Medulla oblongata (tissue), 1 donor: ENCODE measurements around the gene ARHGEF10L.

Experiments used
- DNase-seq: peaks from one replicate; pipeline ENCODE4 v3.0.0-alpha.2; 2015; ENCODE audit errors: extremely low spot score

The ARHGEF10L gene

DNA sequence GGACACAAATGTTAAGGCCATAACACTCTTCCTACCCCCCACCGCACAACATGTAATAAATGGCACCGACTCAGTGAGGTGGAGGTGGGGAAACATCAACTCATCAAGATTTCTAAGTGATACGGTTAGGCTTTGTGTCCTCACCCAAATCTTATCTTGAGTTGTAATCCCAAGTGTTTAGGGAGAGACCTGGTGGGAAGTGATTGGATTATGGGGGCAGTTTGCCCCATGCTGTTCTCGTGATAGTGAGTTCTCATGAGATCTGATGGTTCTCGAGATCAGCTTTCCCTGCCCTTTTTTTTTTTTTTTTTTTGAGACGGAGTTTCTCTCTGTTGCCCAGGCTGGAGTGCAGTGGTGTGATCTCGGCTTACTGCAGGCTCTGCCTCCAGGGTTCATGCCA lies 164.7 kb downstream of the ARHGEF10L start:
- DNase-seq: no peak

DNA sequence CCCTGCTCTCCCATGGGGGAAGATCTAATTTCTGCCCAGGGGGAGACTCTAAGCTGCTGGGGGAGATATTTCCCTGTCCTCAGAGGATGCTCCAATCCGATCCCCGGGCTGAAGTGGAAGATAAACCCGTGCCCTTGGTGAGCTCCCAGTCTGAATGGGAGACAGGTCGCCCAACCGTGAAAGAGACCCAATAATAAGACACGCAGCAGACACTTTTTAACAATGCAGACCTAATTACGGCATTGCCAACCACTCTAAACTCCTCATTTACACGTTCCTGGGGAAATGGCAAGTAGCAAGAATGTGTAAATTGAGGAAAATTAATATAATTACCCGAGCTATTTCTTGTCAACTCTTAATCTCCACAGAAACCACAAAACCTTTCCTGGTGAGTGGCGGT lies 166.9 kb downstream of the ARHGEF10L start:
- no peak for DNase-seq

DNA sequence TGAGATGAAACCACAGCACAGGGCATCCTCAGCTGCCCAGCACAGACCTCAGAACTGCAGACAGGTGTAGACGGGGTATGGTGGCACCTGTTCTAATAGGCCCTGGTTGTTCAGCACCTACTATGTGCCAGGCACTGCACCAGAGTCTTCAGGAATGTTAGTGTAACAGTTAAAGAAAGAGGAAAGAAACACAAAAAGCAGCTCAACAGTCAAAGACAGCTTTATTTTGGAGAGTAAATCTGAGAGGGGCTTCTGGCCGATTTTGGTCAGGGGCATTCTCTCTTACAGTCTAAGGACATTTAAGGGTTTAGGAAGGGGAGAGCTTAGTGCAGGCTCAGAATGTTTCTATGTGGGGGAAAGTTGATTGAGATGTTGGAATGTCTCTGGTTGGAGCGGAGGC lies 170.5 kb downstream of the ARHGEF10L start:
- DNase-seq: no peak

DNA sequence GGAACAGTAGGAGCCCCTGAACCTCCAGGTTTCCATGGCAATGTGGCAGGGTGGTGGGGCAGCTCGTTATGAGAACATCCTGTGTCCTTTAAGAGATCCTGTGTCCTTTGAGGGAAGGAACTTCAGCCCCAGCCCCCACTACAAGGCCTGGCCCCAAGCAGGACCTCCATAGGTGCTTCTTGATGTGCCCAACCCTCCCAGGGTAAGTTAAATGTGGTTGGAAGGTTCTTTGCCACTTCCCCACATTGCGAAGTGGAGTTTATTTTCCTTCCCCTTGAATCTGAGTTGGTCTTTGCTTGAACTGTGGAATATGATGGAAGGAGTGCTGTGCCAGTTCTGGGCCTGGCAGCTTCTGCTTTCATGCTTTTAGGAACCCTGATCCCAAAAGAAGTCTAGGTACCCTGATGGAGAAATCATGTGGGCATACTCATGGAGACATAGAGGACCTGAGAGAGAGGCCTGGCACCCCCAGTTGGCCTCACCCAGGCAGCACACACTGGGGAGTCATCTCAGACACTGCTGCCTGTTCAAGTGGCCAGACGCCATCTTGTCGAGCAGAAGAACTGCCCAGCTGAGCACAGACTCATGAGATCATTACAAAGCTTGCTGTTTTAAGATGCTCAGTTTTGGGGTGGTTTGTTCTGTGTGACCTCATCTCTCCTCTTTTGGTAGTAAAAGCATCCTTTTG lies 171.5 kb downstream of the ARHGEF10L start:
- no peak for DNase-seq

DNA sequence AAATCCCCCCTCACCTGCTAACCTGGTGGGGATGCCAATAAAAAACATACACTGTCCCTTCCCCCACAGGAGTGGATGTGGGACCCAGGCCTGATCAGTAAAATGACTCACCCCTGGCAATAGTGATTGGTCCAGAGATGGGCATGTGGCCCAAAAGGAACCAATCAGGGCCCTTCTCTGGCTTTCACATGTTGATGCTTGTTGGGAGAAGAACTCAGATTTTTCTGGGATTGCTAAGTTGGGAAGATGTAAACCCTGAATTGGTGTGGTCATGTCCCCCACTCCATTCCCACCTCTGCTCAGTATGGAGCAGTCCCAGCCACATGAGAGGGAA lies 172.0 kb downstream of the ARHGEF10L start:
- no peak for DNase-seq

DNA sequence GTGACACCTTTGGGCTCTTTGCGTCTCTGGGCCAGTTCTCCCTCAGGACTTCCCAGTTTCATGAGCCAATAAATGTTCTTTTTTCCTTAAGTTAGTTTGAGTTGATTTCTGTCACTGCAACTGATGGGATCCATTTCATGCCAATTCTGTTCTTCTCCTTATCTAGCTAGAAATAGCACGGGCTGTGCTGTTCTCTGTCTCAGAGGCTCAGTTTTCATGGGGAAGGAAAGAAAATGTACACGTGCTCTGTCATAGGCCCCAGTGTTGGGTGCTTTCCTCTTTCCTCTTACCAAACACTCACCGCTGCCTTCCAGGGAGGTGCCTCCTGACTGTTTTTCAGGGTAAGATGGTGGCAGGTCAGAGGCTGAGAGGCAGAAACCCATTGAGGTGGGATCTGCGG lies 172.4 kb downstream of the ARHGEF10L start:
- peak; percentile 15 for DNase-seq

DNA sequence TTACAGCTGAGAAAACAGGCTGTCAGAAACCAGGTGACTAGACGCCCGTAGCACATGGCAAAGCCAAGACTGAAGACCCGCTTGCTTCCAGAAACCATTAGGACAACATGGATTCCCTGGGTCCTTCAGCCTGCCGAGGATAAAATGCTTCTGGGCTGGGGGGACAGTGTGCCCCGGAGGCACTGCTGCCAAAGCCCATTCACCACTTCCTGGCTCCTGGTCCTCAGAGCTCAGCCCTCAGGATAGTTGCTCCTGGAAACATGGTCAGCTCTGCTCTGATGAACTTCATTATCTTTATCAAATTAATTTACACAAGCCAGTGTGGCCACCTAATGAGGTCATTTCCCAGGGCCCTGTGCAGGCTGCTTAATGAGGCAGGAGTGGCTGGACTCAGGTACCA lies 174.5 kb downstream of the ARHGEF10L start:
- DNase-seq: no peak

DNA sequence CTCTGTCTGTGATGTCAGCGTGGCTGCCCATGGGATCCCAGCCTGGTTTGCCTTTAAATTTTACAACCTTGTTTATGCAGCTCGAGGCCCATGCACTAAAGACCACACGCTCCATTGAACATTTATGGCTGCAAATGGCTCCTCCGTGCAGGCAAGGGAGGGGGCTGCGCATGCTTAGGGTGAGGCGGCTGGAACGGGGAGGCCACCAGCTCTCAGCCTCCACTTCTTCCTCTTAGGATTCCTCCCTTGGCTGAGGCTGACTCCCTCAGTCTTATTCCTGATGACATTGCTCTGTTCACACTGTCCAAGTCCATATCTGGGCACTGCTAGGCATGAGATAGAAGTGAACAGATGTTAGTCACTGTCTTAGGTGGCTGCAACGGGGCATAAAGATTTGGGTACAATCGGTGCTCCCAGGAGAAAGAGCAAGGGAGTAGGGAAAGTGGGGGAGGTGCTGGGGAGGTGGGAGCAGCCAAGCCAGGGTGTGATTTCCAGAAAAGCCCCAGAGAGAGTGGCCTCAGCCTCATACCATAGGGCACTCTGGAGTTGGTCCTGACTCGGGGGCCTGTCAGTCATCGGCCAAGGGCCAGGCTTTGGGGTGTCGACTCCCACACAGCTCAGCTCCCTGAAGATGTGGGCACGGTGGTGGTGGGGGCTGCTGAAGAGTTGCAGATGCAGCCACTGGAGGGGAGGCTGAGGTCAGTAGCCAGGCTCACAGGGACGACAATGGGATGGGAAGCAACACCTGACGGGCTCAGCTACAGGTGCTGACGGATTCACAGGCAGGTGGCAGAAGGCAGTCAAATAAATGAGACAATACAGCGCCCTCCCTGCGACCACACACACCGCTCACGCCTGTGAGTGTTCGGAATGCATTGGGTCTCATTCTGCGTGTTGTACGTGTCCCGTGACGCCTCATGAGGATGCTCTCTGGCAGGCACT lies 178.4 kb downstream of the ARHGEF10L start:
- no peak for DNase-seq

DNA sequence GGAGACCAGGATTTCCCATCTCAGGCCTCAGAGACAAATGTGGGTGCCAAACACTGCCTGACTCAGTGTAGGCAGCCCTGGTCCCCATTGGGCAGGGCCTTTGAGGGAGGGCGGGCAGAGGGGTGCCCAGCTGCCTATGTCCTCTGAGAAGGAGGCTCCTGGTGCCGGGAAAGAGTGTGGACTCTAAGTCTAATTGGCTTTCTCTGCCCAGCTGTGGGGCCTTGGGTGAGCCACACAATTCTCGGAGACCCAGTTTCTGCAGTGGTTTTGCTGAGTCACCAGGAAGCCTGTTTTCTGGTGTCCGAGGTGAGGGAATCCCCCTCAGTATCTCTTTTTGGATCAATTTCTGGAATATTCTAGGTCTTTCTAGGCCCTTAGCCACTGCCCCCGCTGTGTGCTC lies 180.4 kb downstream of the ARHGEF10L start:
- no peak for DNase-seq

DNA sequence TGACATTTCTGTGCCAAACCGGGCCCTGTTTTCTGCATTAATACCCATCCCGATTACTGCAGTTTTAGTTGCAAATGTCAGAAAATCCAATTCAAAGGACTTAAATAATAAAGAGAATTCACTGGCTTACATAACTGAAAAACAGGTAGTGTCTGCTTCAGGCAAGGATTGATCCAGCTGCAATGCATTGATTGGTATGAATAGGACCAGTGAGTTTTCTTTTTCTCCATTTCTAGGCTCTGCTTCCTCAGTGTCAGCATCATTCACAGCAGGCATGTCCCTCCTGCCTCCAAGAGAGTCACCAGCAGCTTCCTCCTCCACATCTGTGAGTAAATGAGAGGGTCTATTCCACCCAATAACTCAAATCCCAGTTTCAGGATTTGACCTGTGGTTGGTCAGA lies 181.9 kb downstream of the ARHGEF10L start:
- no peak for DNase-seq

DNA sequence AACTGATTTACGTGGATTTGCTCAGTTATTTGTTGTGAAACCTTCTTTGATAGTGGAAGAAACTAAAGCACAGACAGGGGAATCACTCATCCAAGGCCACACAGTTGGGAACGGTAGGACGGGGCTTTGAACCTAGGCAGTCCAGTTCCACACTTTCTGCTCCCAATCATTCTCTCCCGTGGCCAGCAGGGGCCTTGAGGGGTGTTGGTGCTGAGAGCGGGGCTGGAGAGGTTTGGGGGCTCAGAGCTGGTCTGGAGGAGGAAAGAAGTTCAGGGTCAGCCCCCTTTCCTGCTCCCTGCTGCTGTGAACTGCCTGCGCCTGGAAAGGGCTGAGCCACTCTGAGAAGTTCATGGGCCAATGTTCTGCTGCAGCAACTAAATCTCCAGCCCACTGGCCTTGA lies 184.2 kb downstream of the ARHGEF10L start:
- DNase-seq: no peak

DNA sequence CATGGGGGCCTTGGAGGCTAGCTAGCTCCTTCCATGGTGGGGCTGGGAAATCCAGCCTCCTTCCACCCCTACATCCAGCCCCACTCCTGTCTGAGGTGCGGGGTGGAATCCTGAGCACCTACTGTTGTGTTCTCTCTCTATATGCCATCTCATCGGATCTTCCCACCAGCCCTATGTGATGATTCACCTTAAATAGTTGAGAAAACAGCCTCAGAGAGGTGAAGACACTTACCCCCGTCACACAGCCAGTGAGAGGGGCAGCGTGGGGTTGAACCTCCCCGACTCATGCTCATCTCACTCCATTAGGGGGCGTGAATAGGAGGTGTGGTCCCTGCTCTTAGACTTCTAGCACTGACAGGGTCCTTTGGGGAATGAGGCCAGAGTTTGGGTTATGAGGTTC lies 184.7 kb downstream of the ARHGEF10L start:
- DNase-seq: no peak

DNA sequence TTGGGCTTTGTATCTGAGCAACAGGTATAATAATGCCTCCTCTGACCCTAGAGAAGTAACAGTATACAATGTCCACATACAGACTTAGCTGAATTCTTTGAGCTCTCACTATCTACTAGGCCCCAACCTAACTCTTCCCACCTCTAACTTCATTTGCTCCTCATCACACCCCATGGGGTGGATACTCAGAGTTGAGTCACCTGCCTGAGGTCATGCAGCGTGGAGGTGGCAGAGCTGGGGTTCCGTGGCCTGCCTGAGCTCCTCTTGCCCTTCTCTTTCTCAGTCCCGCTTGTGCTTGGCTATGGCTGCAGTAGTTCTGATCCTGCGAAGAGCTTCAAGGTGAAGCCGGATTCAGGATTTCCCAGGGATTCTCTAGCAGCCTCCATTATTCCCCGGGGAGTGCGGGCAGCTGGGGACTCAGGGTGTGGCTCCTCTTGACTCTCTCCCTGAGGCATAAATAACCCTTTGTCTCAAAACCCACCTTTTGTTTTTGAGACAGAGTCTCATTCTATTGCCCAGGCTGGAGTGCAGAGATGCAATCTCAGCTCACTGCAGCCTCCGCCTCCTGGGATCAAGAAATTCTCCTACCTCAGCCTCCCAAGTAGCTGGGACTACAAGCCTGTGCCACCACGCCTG lies 185.7 kb downstream of the ARHGEF10L start:
- no peak for DNase-seq

DNA sequence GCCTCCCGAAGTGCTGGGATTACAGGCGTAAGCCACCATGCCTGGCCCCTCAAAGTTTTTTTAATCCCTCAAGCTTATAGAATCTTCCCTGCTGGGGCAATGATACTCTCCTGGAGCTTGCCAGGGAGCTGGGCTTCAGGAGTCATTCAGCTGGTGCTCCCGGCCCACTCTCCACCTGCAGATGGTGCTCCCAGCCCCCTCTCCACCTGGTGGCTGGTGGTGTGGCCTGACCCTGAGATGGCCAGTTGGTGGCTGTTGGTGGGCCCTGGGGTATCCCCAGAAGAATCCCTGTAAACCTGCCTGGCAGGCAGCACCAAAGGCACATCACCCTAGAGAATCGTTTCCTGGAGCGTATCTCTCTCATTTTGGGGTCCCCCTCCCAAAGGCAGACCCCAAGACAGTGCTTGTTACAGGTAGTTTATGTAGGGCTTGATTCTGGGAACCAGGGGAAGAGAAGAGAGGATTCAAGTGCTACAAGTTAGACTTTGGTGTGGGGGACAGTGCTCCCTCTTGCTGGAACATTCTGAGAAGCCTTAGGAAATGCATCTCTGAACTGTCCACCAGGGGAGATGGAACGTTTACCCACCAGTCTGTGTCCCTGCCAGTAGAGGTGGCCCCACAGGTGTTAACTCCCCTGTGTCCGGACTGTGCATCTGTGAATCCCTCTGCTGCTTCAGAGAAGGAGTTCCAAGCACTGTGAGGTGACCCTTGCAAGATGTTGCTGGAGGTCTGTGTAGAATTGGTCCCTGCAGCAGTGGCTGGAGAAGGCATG lies 186.5 kb downstream of the ARHGEF10L start:
- DNase-seq: no peak

DNA sequence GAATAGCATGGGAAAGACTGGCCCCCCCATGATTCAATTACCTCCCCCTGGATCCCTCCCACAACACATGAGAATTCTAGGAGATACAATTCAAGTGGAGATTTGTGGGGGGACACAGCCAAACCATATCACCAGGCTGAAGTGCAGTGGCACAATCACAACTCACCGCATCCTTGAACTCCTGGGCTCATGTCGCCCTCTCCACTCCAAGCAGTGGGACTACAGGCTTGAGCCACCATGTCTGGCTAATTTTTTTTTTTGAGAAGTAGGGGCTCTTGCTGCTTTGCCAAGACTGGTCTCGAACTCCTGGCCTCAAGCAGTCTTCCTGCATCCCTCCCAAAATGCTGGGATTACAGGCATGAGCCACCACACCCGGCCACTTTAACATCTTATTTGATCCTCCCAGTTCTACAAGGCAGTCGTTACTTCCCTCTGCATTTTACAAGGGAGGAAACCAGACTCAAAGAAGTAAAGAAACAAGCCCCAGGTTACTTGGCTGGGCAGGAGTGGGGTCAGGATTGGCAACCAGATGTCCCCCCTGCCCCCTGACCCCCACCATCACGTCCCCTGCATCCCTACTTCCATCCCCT lies 188.7 kb downstream of the ARHGEF10L start:
- no peak for DNase-seq

DNA sequence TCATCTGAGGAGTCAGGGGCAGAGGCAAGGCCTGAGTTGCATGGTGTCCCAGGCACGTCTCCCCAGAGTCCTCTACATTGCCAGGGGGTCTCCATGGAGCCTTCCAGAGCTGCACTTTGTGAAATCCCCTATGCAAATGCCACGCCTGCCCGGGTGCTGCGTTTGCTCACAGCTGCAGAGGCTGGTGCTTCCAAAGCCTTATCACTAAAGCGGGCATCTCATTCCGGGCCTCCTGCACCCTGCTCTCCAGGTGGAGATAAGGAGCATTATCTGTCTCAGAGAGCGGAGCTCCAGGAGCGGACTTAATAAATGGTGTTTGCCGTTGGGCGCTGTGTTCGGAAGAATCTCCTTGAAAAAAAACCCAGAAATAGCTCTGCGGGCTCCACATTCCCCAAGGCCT lies 189.8 kb downstream of the ARHGEF10L start:
- DNase-seq: no peak

DNA sequence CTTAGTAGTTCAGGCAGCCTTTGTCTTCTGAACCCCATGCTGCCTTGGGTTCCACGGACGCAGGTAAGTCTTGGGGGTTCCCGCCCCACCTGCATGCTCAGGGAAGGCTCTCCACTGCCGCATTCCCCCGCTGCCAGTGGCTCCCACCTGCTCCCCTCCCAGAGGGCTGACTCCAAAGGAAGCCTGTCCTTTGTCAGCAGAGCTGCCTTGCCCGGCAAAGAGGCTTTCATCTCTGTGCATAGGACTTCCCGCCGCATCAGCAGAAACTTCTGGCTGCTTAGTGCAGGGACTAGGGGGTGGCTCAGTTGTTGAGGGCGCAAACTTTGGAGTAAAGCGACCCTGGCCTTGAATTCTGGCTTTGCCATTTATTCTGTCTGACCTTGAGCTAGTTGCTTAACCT lies 190.4 kb downstream of the ARHGEF10L start:
- DNase-seq: no peak

DNA sequence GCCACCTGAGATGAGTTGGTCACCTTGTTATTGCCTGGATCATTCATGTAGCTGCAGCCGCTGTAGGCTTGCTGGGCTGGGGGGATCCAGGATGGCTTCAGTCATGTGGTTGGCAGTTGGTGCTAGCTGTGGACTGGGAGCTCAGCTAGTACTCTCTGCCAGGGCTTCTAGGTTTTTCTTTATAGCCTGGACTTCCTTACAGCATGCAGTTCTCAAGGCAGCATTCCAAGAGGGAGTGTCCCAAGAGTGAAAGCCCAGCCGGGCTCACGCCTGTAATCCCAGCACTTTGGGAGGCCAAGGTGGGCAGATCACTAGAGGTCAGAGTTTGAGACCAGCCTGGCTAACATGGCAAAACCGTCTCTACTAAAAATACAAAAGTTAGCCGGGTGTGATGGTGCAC lies 192.0 kb downstream of the ARHGEF10L start:
- DNase-seq: no peak

DNA sequence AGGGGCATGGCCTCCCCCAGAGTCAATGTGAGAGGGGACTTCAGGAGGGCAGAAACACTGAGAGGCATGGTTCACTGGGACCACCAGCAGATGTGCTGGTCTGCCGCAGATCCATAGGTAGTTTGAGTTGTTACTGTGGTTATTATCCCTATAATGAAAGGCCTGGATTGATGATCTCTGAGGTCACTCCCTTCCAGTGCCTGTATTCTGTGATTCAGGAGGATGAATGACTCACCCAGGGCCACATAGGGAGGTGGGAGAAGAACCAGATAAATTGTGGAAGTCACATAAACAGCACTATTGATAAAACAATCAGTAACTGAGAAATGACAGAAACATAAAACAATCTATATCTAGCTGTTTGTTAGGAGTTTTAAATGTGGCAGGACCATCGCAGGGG lies 193.0 kb downstream of the ARHGEF10L start:
- no peak for DNase-seq

DNA sequence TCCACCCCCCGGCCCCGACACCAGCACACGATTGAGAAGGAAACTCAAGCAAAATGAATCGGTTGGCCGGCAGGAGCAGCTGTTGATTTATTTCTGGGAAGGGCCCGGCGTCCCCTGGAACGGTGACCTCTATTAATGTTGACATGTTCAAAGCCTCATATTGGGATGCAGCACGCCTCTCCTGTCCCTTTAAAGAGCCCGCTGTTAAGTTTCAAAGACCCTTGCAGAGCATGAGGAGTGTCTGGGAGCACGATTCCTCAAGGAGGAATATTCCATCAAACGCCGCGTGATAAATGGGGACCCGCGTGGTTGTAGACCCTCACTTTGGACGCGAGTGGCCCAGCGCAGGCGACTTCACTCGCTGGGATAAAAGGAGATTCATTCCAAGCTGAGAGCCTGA lies 194.2 kb downstream of the ARHGEF10L start:
- DNase-seq: no peak

DNA sequence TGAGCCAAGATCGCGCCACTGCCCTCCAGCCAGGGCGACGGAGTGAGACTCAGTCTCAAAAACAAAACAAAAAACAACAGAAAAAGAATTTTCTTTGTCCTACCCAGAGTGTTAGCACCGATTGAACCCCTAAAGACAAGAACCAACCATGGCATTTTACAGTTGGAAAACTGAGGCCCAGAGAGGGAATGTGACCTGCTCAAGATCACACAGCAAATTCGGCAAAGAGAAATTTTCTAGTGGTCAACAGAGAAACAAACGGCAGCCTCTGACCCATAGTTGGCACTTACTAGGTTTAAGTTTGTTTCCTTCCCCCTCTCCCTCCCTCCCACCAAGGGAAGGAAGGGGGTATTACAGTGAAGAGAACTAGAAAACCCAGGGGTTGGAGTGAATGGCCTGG lies 195.1 kb downstream of the ARHGEF10L start:
- DNase-seq: no peak

DNA sequence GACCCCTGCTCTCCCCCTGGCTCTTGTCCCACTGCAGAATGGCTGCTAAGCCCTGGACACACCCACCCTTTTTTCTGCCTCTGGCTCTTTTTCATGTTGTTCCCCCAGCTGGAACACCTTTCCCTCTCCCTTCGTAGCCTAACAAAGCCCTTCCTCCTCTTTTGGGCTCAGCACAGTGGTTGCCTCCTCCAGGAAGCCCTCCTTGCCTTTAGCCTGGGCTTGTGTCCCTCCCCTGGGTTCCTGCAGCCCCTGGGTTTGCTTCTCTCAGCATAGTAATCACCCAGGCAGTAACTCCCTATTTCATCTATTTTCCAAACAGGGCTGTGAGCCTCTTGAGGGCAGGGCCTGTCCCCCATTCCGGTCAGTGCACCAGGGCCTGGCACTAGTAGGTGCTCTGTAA lies 195.8 kb downstream of the ARHGEF10L start:
- no peak for DNase-seq
